GM18951 (cell line): ENCODE measurements around the gene HRH3.

ENCODE experiments used
- POLR2A ChIP-seq: IDR thresholded peaks from 4 replicates; pipeline ENCODE4 v1.6.1; 2011; ENCODE audit warnings: mild to moderate bottlenecking; ENCODE audit not compliant: insufficient read length, insufficient read depth; ENCODE audit errors: extremely low read depth
- in situ Hi-C: fragments of 300-500 bp; cut with MboI; formaldehyde crosslinking; loops from one replicate; pipeline ENCODE4 v1.12.0; 2022; ENCODE audit warnings: low sequenced_read_pairs, mixed read lengths, inconsistent platforms; ENCODE audit not compliant: unreplicated experiment

HRH3 gene

GRCh38 chr20:62215020-62215990 lies 4.8 kb downstream of the HRH3 start:
- in situ Hi-C loops = no loop called here
- TF ChIP-seq POLR2A = no peak

DNA sequence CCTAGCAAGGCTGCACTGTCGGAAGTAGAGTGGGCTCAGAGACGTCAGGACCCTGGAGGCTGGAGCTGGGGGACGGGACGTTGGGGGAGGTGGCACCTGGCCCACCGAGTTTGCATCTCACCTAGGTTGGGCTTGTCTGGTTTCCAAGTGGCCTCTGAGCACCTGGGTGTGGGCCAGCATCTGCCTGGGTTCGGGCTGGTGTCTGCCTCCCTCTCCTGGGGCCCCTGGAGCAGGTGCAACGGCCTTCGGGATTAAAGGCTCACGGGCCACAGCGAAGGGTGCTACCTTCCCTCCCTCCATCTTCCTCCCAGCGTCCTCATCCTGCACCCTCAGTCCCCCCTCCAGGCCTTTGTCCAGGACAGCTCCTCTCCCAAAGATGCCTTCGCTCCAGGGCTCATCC lies 6.0 kb downstream of the HRH3 start:
- in situ Hi-C loops = no loop called here
- no peak for TF ChIP-seq POLR2A

DNA sequence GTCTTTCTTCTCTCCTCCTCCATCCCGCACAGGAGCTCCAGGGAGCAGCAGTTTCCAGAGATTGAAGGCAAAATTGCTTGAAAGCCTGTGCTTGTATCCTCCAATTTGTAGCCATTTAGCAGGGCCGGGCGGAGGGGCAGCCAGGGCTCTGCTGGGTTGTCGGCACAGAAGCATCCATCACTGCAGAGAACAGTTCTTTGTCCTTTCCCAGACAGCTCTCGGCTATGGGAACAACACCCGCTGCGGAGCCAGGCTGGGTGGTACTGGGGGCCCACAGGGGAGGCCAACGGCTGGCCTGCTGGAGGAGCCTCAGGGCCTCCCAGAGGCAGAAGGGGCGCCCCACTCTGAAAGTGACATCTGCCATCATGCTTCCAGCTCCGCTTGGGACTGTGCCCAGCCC lies 7.8 kb downstream of the HRH3 start:
- in situ Hi-C loops = no loop called here
- TF ChIP-seq POLR2A = no peak

GRCh38 chr20:62211769-62212288 lies 8.2 kb downstream of the HRH3 start:
- in situ Hi-C loops = no loop called here
- TF ChIP-seq POLR2A = no peak

DNA sequence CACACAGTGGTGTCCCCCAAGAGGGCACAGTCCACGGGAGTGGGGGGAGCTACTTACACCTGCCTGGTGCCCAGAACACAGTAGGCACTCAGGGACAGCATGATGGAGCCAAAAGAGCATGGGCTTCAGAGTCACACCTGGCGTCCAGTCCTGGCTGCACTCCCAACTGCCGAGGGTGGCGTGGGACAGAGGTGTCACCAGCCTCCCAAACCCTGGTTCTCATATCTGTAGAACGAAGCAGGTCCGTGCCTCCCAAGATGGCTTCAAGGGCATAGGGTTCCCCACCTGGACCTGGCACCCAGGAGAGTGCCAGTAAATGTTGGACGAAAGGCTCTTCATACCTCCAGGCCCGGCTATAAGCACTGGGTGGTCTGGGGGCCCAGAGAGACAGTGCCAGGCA lies 8.9 kb downstream of the HRH3 start:
- in situ Hi-C loops = no loop called here
- TF ChIP-seq POLR2A = no peak

GRCh38 chr20:62210496-62210855 lies 9.6 kb downstream of the HRH3 start:
- no peak for TF ChIP-seq POLR2A
- in situ Hi-C loops = no loop called here

DNA sequence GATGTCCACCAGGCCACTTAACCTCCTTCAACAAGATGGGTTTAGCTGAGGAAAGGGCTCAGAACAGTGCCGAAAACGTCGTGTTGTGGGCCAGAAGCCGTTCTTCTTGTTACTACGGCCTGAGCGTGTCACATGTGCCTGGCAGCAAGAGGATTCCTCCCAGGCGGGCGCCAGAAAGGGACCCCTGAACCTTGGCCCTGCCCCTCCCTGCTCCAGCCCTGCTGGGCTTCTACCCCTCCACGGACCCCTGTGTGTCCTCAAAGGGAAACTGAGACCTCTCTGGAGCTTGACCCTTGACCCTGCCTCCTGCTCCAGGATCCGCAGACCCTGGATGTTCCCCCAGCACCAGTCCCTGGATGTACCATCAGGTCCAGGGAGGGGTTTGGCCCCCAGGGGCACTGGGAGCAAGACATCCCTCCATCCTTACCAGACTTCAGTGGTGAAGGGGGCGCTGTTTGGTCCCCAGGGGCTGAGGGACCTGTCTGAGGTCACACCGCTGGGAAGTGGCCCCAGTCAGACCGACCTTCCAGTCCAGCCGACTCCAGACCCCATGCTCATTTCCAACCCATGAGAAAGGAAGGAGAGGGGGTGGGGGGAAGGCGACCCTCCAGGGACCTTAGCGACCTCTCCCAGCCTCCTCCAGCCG lies 10.1 kb downstream of the HRH3 start:
- no peak for TF ChIP-seq POLR2A
- in situ Hi-C loops = no loop called here

GRCh38 chr20:62208795-62209755 lies 11.0 kb downstream of the HRH3 start:
- in situ Hi-C loops = no loop called here
- no peak for TF ChIP-seq POLR2A

DNA sequence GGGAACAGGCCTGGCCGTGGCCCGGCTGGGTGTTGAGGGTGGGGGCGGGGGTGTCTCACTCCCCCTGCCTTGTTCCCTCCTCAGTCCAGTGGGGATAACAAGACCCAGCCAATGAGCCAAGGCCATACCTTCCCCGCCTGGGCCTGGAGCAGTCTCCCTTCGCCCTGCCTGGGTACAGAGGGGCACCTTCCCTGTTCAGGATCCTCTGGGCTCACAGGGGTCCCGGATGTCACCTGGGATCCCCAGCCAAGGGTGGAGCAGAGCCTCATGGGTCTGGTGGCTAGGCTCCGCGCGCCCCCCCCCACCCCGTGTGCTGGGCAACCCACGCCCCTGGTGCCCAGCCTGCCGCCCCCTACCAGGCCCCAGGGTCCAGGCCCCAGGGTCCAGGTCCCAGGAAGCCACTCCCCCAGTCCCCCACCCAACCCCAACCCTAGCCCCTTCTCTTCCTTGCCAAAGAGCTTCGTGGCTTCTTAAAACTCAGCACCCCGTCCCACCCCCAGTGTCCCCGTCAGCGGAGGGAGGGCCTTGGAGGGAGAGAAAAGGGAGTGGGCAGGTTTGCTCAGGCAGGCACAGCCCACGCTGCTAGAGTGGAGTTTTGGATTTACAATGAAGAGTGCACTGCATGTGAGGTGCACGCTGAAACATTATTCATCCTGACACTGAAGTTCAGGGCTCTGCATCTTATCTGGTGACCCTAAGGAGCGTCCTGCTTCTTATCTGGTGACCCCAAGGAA lies 11.8 kb downstream of the HRH3 start:
- in situ Hi-C loops = no loop called here
- no peak for TF ChIP-seq POLR2A

- in situ Hi-C loops = no loop called here
- no peak for TF ChIP-seq POLR2A
Measured at GRCh38 chr20:62206388-62206775, 13.7 kb downstream of the HRH3 start.

- TF ChIP-seq POLR2A = no peak
- in situ Hi-C loops = no loop called here
Measured at GRCh38 chr20:62205618-62206387, 14.3 kb downstream of the HRH3 start.
